OCI-LY1 (cell line): ENCODE results near the gene TMEM139.

Experiments
- H2AFZ ChIP-seq: fragments of 200-600 bp; sonication (generic), shearing (Covaris generic); 2 replicates; pipeline ENCODE4 v1.6.0; 2014; ENCODE audit warnings: antibody characterized with exemption, mild to moderate bottlenecking, low read length
- H3F3A ChIP-seq: fragments of 200-600 bp; sonication (generic), shearing (Covaris generic); 2 replicates; pipeline ENCODE4 v1.6.0; 2014; ENCODE audit warnings: mild to moderate bottlenecking, antibody characterized with exemption, low read length, moderate library complexity; ENCODE audit not compliant: insufficient read depth
- H3K27ac ChIP-seq: fragments of 200-600 bp; sonication (generic); 2 replicates; pipeline ENCODE4 v1.5.1; 2014; ENCODE audit warnings: low read length, mixed run types, mild to moderate bottlenecking, low read depth; ENCODE audit not compliant: poor library complexity, severe bottlenecking
- H3K27me3 ChIP-seq: fragments of 200-600 bp; sonication (generic); 2 replicates; pipeline ENCODE4 v1.6.0; 2014; ENCODE audit warnings: antibody characterized with exemption, mild to moderate bottlenecking, low read length, moderate library complexity; ENCODE audit not compliant: insufficient read depth
- H3K36me3 ChIP-seq: fragments of 200-600 bp; sonication (generic); 2 replicates; pipeline ENCODE4 v1.6.1; 2014; ENCODE audit warnings: mild to moderate bottlenecking, antibody characterized with exemption, low read length, moderate library complexity, mixed read lengths; ENCODE audit not compliant: insufficient read depth
- H3K4me1 ChIP-seq: fragments of 200-600 bp; sonication (generic); 2 replicates; pipeline ENCODE4 v1.5.1; 2014; ENCODE audit warnings: mild to moderate bottlenecking, low read length, moderate library complexity; ENCODE audit not compliant: insufficient read depth, severe bottlenecking
- H3K4me2 ChIP-seq: fragments of 200-600 bp; sonication (generic), shearing (Covaris generic); 2 replicates; pipeline ENCODE4 v1.6.1; 2014; ENCODE audit warnings: low read length
- H3K4me3 ChIP-seq: fragments of 200-600 bp; sonication (generic); 2 replicates; pipeline ENCODE4 v1.5.1; 2014; ENCODE audit warnings: low read length, low read depth, mild to moderate bottlenecking, mixed read lengths; ENCODE audit not compliant: poor library complexity, severe bottlenecking
- H3K79me2 ChIP-seq: fragments of 200-600 bp; shearing (Covaris generic); 2 replicates; pipeline ENCODE4 v1.6.1; 2016; ENCODE audit warnings: mixed run types, low read length, mixed read lengths; ENCODE audit not compliant: insufficient read depth
- H3K9ac ChIP-seq: fragments of 200-600 bp; sonication (generic), shearing (Covaris generic); 2 replicates; pipeline ENCODE4 v1.6.1; 2014; ENCODE audit warnings: mild to moderate bottlenecking, low read length, mixed read lengths
- H3K9me2 ChIP-seq: fragments of 200-600 bp; sonication (generic), shearing (Covaris generic); 2 replicates; pipeline ENCODE4 v1.6.1; 2014; ENCODE audit warnings: low read depth, mild to moderate bottlenecking, low read length, mixed read lengths
- H3K9me3 ChIP-seq: fragments of 200-600 bp; shearing (Covaris generic); 2 replicates; pipeline ENCODE4 v1.6.1; 2014; ENCODE audit warnings: low read length, mixed read lengths
- H4K20me1 ChIP-seq: fragments of 200-600 bp; sonication (generic), shearing (Covaris generic); 2 replicates; pipeline ENCODE4 v1.6.0; 2016; ENCODE audit warnings: mild to moderate bottlenecking, low read length; ENCODE audit not compliant: insufficient read depth
- EZH2 ChIP-seq: fragments of 200-600 bp; sonication (generic), shearing (Covaris generic); IDR thresholded peaks from 2 replicates; pipeline ENCODE4 v1.8.0; 2017; ENCODE audit warnings: borderline replicate concordance, mixed run types, mild to moderate bottlenecking, antibody characterized with exemption, low read length, moderate library complexity, mixed read lengths
- TF ChIP-seq, protein P1 (sequence below): fragments of 200-600 bp; sonication (generic), shearing (Covaris generic); IDR thresholded peaks from 2 replicates; pipeline ENCODE4 v1.5.1; 2017; ENCODE audit warnings: mild to moderate bottlenecking, antibody characterized with exemption, low read length, moderate library complexity, mixed read lengths

The TMEM139 gene

DNA sequence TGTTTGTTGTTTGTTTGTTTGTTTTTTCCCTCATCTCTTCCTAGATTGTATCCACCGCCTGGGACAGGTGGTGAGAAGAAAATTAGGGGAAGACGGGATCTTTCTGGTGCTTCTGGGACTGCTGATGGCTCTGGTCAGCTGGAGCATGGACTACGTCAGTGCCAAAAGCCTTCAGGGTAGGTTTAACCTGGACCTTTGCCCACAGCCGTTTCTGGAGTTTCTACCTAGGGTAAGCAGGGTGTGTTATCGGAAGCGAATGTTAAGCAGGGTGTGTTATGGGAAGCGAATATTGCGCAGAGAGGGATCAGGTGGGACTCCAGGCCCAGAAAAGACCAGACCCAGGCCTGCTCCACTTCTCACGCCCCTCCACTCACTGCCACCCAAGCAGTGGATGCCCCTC, 35.9 kb downstream of the TMEM139 start:
- no peaks in the 10 kb centered on the region for H3K79me2 ChIP-seq
- H3K36me3 ChIP-seq: no peaks in the 10 kb centered on the region
- H3K27ac ChIP-seq: no peak overlapping the region
- no peak overlapping the region for H2AFZ ChIP-seq
- TF ChIP-seq, protein P1, sequence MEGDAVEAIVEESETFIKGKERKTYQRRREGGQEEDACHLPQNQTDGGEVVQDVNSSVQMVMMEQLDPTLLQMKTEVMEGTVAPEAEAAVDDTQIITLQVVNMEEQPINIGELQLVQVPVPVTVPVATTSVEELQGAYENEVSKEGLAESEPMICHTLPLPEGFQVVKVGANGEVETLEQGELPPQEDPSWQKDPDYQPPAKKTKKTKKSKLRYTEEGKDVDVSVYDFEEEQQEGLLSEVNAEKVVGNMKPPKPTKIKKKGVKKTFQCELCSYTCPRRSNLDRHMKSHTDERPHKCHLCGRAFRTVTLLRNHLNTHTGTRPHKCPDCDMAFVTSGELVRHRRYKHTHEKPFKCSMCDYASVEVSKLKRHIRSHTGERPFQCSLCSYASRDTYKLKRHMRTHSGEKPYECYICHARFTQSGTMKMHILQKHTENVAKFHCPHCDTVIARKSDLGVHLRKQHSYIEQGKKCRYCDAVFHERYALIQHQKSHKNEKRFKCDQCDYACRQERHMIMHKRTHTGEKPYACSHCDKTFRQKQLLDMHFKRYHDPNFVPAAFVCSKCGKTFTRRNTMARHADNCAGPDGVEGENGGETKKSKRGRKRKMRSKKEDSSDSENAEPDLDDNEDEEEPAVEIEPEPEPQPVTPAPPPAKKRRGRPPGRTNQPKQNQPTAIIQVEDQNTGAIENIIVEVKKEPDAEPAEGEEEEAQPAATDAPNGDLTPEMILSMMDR: no peak
- no peak for TF ChIP-seq EZH2
- H3K9me2 ChIP-seq: no peaks in the 10 kb centered on the region
- no peaks in the 10 kb centered on the region for H4K20me1 ChIP-seq
- H3F3A ChIP-seq: no peaks in the 10 kb centered on the region
- no peak overlapping the region for H3K4me3 ChIP-seq
- no peak overlapping the region for H3K4me2 ChIP-seq
- H3K4me1 ChIP-seq: no peaks in the 10 kb centered on the region
- H3K27me3 ChIP-seq: no peaks in the 10 kb centered on the region
- H3K9me3 ChIP-seq: no peaks in the 10 kb centered on the region
- H3K9ac ChIP-seq: no peak overlapping the region

DNA sequence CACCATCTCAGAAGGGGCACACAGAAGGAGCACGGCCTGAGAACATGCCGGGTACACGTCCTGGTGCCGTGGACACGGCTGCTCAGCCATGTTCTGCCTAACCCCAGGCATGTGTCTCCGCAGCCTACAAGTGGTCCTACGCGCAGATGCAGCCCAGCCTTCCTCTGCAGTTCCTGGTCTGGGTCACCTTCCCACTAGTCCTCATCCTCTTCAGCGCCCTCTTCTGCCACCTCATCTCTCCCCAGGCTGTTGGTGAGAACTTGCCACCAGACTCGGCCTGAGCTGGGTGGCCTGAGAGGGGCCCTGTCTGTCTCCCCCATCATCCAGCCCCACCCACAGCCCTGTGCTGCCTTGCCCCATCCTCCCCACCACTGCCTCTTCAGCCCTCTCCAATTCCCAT, 36.5 kb downstream of the TMEM139 start:
- Histone ChIP-seq H3K79me2 (no peaks in the 10 kb centered on the region), H3K36me3 (no peaks in the 10 kb centered on the region), H3K4me2 (no peak overlapping the region), H4K20me1 (no peaks in the 10 kb centered on the region), H2AFZ (no peak overlapping the region), H3K9me2 (no peaks in the 10 kb centered on the region), H3K4me3 (no peak overlapping the region), H3K9me3 (no peaks in the 10 kb centered on the region), H3K27ac (no peak overlapping the region), H3K27me3 (no peaks in the 10 kb centered on the region), H3F3A (no peaks in the 10 kb centered on the region), H3K4me1 (no peaks in the 10 kb centered on the region), H3K9ac (no peak overlapping the region)
- TF ChIP-seq, protein P1: no peak; the same call in 1 of the 2 replicates
- TF ChIP-seq EZH2: no peak

DNA sequence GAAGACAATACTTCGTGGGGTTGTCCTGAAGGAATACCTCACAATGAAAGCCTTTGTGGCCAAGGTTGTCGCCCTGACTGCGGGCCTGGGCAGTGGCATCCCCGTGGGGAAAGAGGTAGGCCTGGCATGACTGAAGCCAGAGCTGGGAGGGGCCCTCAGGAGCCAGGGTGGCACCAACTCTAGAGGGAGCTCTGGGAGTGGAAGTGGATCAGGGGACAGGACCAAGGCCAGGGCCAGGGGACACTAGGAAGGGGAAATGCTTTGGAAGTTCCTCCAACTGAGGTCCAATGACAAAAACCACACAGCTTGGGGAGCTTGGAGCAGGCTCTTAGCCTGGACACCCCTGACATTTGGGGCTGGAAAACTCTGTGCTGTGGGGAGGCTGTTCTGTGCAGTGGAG, 37.0 kb downstream of the TMEM139 start:
- Histone ChIP-seq H3K36me3 (no peaks in the 10 kb centered on the region), H3F3A (no peaks in the 10 kb centered on the region), H3K27me3 (no peaks in the 10 kb centered on the region), H3K9me2 (no peaks in the 10 kb centered on the region), H3K4me1 (no peaks in the 10 kb centered on the region), H4K20me1 (no peaks in the 10 kb centered on the region), H3K9me3 (no peaks in the 10 kb centered on the region), H3K27ac (no peak overlapping the region), H3K79me2 (no peaks in the 10 kb centered on the region), H3K4me2 (no peak overlapping the region), H3K4me3 (no peak overlapping the region), H3K9ac (no peak overlapping the region), H2AFZ (no peak overlapping the region)
- TF ChIP-seq EZH2: no peak
- TF ChIP-seq, protein P1: no peak
